HepG2 (cell line): ENCODE data around the gene CACNG4. TPM values are rescaled to one million over a fixed set of nuclear protein-coding genes. Genes with fewer than 3 reads are reported as not detected.

Source experiments
- ATAC-seq: fragments of 200-7000 bp; cut with Tn5 transposase; 3 replicates; pipeline ENCODE4 v1.9.1; 2020; ENCODE audit warnings: mild to moderate bottlenecking, moderate library complexity
- BruUV-seq: library from RNA; stranded (reverse); fragments of 400-500 nt; replicated peaks from 2 replicates; lab custom pipeline; 2021; lab: Mats Ljungman, UMichigan
- CTCF ChIA-PET: fragments of 300-600 bp; formaldehyde crosslinking; extraction: SDS; loops from one replicate; lab custom pipeline; 2021; ENCODE audit warnings: low total read pairs, inconsistent platforms, low intra/inter-chr PET ratio; lab: Yijun Ruan, JAX
- POLR2A ChIA-PET: fragments of 350-600 bp; sonication (Branson Sonifier 250); formaldehyde crosslinking; loops from one replicate; lab custom pipeline; 2020; ENCODE audit warnings: antibody characterized with exemption, inconsistent platforms; lab: Yijun Ruan, JAX
- DNase-seq: peaks from one replicate; pipeline ENCODE4 v3.0.0-alpha.2; 2015; ENCODE audit warnings: low spot score
- FAIRE-seq: peaks from 3 replicates; lab custom pipeline; 2011; peaks lifted over from hg19 to GRCh38; lab: Jason Lieb, UNC
- H2AFZ ChIP-seq: one replicate; pipeline ENCODE4 v1.6.1; 2011; ENCODE audit warnings: low read length, inconsistent platforms
- H3K27ac ChIP-seq: fragments of 300-600 bp; 3 replicates; pipeline ENCODE4 v1.8.0; 2011; ENCODE audit warnings: mixed run types, mild to moderate bottlenecking, mixed read lengths, low read length, inconsistent platforms; ENCODE audit not compliant: insufficient read depth; ENCODE audit errors: extremely low read length
- H3K27me3 ChIP-seq, 2 experiments: fragments of 200-600 bp in 1 of 2; 2 replicates in 1 of 2; 3 replicates in 1 of 2; pipeline versions ENCODE4 v1.6.0 to v1.8.0; 2011; ENCODE audit warnings: low read length in 2 of 2, mild to moderate bottlenecking in 2 of 2, moderate library complexity in 2 of 2, inconsistent platforms in 1 of 2; ENCODE audit not compliant: insufficient read depth in 2 of 2, control insufficient read depth in 1 of 2
- H3K36me3 ChIP-seq, 2 experiments: fragments of 200-600 bp in 1 of 2; replicated peaks in 1 of 2; 2 replicates in 1 of 2; 3 replicates in 1 of 2; pipeline versions ENCODE4 v1.5.1 to v1.8.0; 2011; ENCODE audit warnings: low read length in 2 of 2, inconsistent platforms in 1 of 2; ENCODE audit not compliant: insufficient read depth in 2 of 2, control insufficient read depth in 1 of 2
- H3K4me1 ChIP-seq: 2 replicates; pipeline ENCODE4 v1.5.1; 2012; ENCODE audit warnings: low read length, inconsistent platforms; ENCODE audit not compliant: insufficient read depth
- H3K4me2 ChIP-seq: 2 replicates; pipeline ENCODE4 v1.6.0; 2011; ENCODE audit warnings: low read depth, low read length, inconsistent platforms
- H3K4me3 ChIP-seq, 3 experiments: fragments of 200-600 bp in 1 of 3; sonication (generic), shearing (Covaris generic) in 1 of 3; replicated peaks in 1 of 3; 2 replicates each; pipeline ENCODE4 v1.5.1; 2011 to 2016; ENCODE audit warnings: low read length in 3 of 3, inconsistent platforms in 2 of 3, low read depth in 2 of 3, mild to moderate bottlenecking in 2 of 3, control low read depth in 1 of 3, mixed read lengths in 1 of 3; ENCODE audit not compliant: insufficient read depth in 1 of 3
- H3K79me2 ChIP-seq: one replicate; pipeline ENCODE4 v1.6.1; 2011; ENCODE audit warnings: low read length, inconsistent platforms; ENCODE audit not compliant: insufficient read depth
- H3K9ac ChIP-seq: 2 replicates; pipeline ENCODE4 v1.6.0; 2011; ENCODE audit warnings: mild to moderate bottlenecking, low read depth, low read length, inconsistent platforms; ENCODE audit not compliant: insufficient read depth
- H3K9me3 ChIP-seq: 2 replicates; pipeline ENCODE4 v1.5.1; 2012; ENCODE audit warnings: mild to moderate bottlenecking, low read length
- H4K20me1 ChIP-seq: 2 replicates; pipeline ENCODE4 v1.6.0; 2011; ENCODE audit warnings: inconsistent platforms, mild to moderate bottlenecking, low read length, moderate library complexity; ENCODE audit not compliant: insufficient read depth
- MTA3 ChIP-seq: sonication (generic); formaldehyde crosslinking; IDR thresholded peaks from 2 replicates; pipeline ENCODE4 v1.4.0; 2020; ENCODE audit warnings: missing genetic modification reagents
- NFATC3 ChIP-seq: sonication (generic); formaldehyde crosslinking; IDR thresholded peaks from 2 replicates; pipeline ENCODE4 v1.5.1; 2020; ENCODE audit warnings: mild to moderate bottlenecking, missing genetic modification reagents
- ZNF768 ChIP-seq: sonication (generic); formaldehyde crosslinking; IDR thresholded peaks from 2 replicates; pipeline ENCODE4 v1.4.0; 2020; ENCODE audit warnings: missing genetic modification reagents
- WGBS: methylation state at CpG from one replicate; pipeline ENCODE4 v1.1.6; 2017; ENCODE audit warnings: low lambda C conversion rate; 5-methylcytosine and 5-hydroxymethylcytosine counted together
- in situ Hi-C: cut with HindIII; loops from 2 replicates; pipeline ENCODE4 v1.10.0; 2017; ENCODE audit warnings: low pct_unique_long_range_greater_than_20kb; ENCODE audit not compliant: extremely low pct_ligation_motif_present
- intact Hi-C: fragments of 100-400 bp; cut with micrococcal nuclease; formaldehyde crosslinking; loops from one replicate; pipeline ENCODE4 v1.10.0; 2022; ENCODE audit not compliant: unreplicated experiment
- polyA plus RNA-seq, 8 experiments: library from polyadenylated mRNA; depleted of rRNA in 3 of 8; stranded (reverse) in 7 of 8; unstranded in 1 of 8; fragments of >200 nt; fragmentation: Illumina TruSeq in 4 of 8; extraction: Trizol in 4 of 8; gene quantifications; 2 replicates each; pipeline versions ENCODE4 v1.2.1 to v1.2.3, GENCODE V29; 2011 to 2016; ENCODE audit warnings: low read depth in 4 of 8, missing spikeins in 1 of 8, mixed read lengths in 1 of 8; ENCODE audit not compliant: insufficient read depth in 1 of 8
- total RNA-seq, 5 experiments: library from RNA; depleted of rRNA; stranded (reverse); fragments of >200 nt; fragmentation: Illumina TruSeq; extraction: Trizol; gene quantifications; 2 replicates each; pipeline ENCODE4 v1.2.3, GENCODE V29; 2016; ENCODE audit warnings: low read depth in 1 of 5
- TF ChIP-seq, protein P1 (sequence below): sonication (generic); formaldehyde crosslinking; IDR thresholded peaks from 2 replicates; pipeline ENCODE4 v1.8.0; 2022; ENCODE audit warnings: missing genetic modification reagents, mild to moderate bottlenecking, moderate library complexity, borderline replicate concordance
- TF ChIP-seq, protein P2 (sequence below): sonication (generic); formaldehyde crosslinking; IDR thresholded peaks from 2 replicates; pipeline ENCODE4 v1.8.0; 2022; ENCODE audit warnings: low read depth, missing genetic modification reagents
- TF ChIP-seq, protein P3 (sequence below): sonication (generic); formaldehyde crosslinking; conservative IDR thresholded peaks from 2 replicates; pipeline ENCODE4 v1.8.0; 2022; ENCODE audit warnings: missing genetic modification reagents
- TF ChIP-seq, protein P4 (sequence below), 2 experiments: sonication (generic) in 1 of 2; formaldehyde crosslinking in 1 of 2; IDR thresholded peaks; 2 replicates each; pipeline versions ENCODE4 v1.5.1 to v1.6.1; 2011 to 2020; ENCODE audit warnings: borderline replicate concordance in 1 of 2, low read depth in 1 of 2, low read length in 1 of 2, mild to moderate bottlenecking in 1 of 2, missing genetic modification reagents in 1 of 2, moderate library complexity in 1 of 2

The CACNG4 gene
- total and polyA plus RNA-seq, 2 of the 13 experiments (the other 11 are each of a cell fraction or from before 2014, with no cell fraction given), result 0.09 TPM

DNA sequence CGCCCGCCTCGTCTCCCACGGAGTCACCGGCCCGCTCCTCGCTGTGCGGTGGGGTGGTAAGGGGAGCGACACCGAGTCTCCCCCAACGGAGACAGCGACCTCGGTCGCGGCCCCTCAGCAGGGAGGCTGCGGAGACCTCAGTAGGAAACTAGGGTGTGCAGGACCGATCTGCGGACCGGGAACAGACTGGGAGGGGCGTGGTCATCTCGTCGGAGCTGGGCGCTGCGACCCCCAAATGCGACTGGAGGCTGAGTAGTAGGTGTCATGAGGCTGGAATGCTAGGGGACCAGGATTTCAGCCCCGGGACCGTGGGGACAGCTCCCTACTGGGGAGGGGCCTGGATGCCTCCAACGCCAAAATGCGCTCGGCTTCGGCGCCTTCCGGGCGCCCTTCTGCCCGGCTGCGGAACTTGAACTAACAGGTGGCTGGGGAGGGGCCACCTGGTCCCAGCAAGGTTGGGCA, 1.3 kb downstream of the CACNG4 start:
- H3K9me3 ChIP-seq, result no peaks in the 10 kb centered on the region
- H3K27me3 ChIP-seq, result peaks cover 9 to 76% of the 10 kb centered on the region in 2 experiments; a peak in 4 of 5 replicates
- peaks cover 8% of the 10 kb centered on the region; the same call in 1 of the 2 replicates for H3K4me1 ChIP-seq
- DNase-seq (no peak), ATAC-seq (no peak), FAIRE-seq (no peak)
- TF ChIP-seq NFATC3 (CRISPR knock-in tag), result no peak
- TF ChIP-seq ZNF768 (CRISPR knock-in tag), result peak; percentile 17; the same call in 1 of the 2 replicates
- H3K27ac ChIP-seq, result no peak overlapping the region
- no peaks in the 10 kb centered on the region for H3K36me3 ChIP-seq
- no peak overlapping the region for H3K9ac ChIP-seq
- ChIA-PET POLR2A (no interaction called here), CTCF (no interaction called here)
- no peaks in the 10 kb centered on the region for H4K20me1 ChIP-seq
- H3K4me2 ChIP-seq, result no peak overlapping the region
- no peaks in the 10 kb centered on the region for H3K79me2 ChIP-seq
- in situ Hi-C loops (no loop called here), intact Hi-C loops (loop anchor here (5.0 kb wide), 1 partner anchor 1964 kb away; no protein-coding TSS in a partner anchor)
- 33% methylated on average over 23 of the region's 36 CpGs for WGBS
- no peak overlapping the region for H3K4me3 ChIP-seq
- no TSS peak for BruUV-seq
- H2AFZ ChIP-seq, result no peak overlapping the region

DNA sequence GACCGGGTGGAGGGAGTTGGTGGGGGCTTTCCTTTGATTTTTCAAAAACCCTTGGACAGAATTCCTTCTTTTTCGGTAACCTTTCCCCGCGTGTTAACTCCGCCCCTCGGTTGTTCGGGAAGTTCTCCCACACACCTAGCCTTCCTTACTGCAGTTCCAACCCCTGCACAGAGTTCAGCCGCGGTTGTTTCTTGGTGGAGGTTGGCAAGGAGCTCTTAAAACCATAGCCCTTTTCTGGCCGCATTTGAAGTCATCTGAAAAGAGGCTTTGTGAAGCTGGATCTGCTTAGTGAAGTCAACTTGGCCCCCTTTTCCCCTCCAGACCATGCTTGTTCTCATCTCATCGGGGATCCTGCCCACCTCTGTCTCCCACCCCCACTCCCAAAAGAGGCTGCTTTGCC, 1.8 kb downstream of the CACNG4 start:
- no peak overlapping the region for H3K9ac ChIP-seq
- no peaks in the 10 kb centered on the region for H3K79me2 ChIP-seq
- DNase-seq, result no peak
- CTCF ChIA-PET, result no interaction called here
- ATAC-seq, result no peak
- FAIRE-seq, result no peak
- intact Hi-C loops (loop anchor here (5.0 kb wide), 1 partner anchor 1964 kb away; no protein-coding TSS in a partner anchor), in situ Hi-C loops (no loop called here)
- H3K4me1 ChIP-seq, result peaks cover 8% of the 10 kb centered on the region; the same call in 1 of the 2 replicates
- WGBS, result 23% methylated on average over 11 of the region's 11 CpGs
- no peaks in the 10 kb centered on the region for H4K20me1 ChIP-seq
- no peak overlapping the region for H3K4me2 ChIP-seq
- no peaks in the 10 kb centered on the region for H3K36me3 ChIP-seq
- no TSS peak for BruUV-seq
- POLR2A ChIA-PET, result no interaction called here
- H3K4me3 ChIP-seq, result no peak overlapping the region
- no peak overlapping the region for H3K27ac ChIP-seq
- no peaks in the 10 kb centered on the region for H3K9me3 ChIP-seq
- peaks cover 9 to 80% of the 10 kb centered on the region in 2 experiments; a peak in 4 of 5 replicates for H3K27me3 ChIP-seq
- no peak overlapping the region for H2AFZ ChIP-seq
- TF ChIP-seq, protein P1, sequence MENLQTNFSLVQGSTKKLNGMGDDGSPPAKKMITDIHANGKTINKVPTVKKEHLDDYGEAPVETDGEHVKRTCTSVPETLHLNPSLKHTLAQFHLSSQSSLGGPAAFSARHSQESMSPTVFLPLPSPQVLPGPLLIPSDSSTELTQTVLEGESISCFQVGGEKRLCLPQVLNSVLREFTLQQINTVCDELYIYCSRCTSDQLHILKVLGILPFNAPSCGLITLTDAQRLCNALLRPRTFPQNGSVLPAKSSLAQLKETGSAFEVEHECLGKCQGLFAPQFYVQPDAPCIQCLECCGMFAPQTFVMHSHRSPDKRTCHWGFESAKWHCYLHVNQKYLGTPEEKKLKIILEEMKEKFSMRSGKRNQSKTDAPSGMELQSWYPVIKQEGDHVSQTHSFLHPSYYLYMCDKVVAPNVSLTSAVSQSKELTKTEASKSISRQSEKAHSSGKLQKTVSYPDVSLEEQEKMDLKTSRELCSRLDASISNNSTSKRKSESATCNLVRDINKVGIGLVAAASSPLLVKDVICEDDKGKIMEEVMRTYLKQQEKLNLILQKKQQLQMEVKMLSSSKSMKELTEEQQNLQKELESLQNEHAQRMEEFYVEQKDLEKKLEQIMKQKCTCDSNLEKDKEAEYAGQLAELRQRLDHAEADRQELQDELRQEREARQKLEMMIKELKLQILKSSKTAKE (CRISPR knock-in tag), result no peak
- no peak for TF ChIP-seq MTA3 (CRISPR knock-in tag)
- TF ChIP-seq, protein P2, sequence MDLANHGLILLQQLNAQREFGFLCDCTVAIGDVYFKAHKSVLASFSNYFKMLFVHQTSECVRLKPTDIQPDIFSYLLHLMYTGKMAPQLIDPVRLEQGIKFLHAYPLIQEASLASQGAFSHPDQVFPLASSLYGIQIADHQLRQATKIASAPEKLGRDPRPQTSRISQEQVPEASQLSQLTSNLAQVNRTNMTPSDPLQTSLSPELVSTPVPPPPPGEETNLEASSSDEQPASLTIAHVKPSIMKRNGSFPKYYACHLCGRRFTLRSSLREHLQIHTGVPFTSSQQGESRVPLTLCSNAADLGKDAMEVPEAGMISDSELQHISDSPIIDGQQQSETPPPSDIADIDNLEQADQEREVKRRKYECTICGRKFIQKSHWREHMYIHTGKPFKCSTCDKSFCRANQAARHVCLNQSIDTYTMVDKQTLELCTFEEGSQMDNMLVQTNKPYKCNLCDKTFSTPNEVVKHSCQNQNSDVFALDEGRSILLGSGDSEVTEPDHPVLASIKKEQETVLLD (CRISPR knock-in tag), result no peak
- TF ChIP-seq, protein P3, sequence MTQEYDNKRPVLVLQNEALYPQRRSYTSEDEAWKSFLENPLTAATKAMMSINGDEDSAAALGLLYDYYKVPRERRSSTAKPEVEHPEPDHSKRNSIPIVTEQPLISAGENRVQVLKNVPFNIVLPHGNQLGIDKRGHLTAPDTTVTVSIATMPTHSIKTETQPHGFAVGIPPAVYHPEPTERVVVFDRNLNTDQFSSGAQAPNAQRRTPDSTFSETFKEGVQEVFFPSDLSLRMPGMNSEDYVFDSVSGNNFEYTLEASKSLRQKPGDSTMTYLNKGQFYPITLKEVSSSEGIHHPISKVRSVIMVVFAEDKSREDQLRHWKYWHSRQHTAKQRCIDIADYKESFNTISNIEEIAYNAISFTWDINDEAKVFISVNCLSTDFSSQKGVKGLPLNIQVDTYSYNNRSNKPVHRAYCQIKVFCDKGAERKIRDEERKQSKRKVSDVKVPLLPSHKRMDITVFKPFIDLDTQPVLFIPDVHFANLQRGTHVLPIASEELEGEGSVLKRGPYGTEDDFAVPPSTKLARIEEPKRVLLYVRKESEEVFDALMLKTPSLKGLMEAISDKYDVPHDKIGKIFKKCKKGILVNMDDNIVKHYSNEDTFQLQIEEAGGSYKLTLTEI (CRISPR knock-in tag), result no peak
- TF ChIP-seq, protein P4, sequence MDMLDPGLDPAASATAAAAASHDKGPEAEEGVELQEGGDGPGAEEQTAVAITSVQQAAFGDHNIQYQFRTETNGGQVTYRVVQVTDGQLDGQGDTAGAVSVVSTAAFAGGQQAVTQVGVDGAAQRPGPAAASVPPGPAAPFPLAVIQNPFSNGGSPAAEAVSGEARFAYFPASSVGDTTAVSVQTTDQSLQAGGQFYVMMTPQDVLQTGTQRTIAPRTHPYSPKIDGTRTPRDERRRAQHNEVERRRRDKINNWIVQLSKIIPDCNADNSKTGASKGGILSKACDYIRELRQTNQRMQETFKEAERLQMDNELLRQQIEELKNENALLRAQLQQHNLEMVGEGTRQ (IDR thresholded peaks at IDR 0.05; ENCODE audit: low read depth, low read length), result no peak
- TF ChIP-seq, protein P4 (CRISPR knock-in tag; IDR thresholded peaks at IDR 0.05; ENCODE audit: borderline replicate concordance), result no peak
